Mesenchymal stem cell (in vitro differentiated cells and primary cell): ENCODE data around the gene HBG2.

ENCODE experiments used
- DNase-seq: peaks from one replicate; pipeline ENCODE4 v3.0.0-alpha.2; 2013
- H2AFZ ChIP-seq: one replicate; pipeline ENCODE4 v1.6.1; 2013; ENCODE audit warnings: low read depth, mild to moderate bottlenecking, control low read depth, inconsistent platforms, low read length, moderate library complexity
- H2AK5ac ChIP-seq: 2 replicates; pipeline ENCODE4 v1.6.1; 2013; ENCODE audit warnings: low read length, moderate library complexity, mild to moderate bottlenecking, inconsistent platforms; ENCODE audit not compliant: severe bottlenecking
- H2BK120ac ChIP-seq: one replicate; pipeline ENCODE4 v1.6.1; 2013; ENCODE audit warnings: low read depth, mild to moderate bottlenecking, inconsistent platforms, low read length, moderate library complexity
- H2BK12ac ChIP-seq, 2 experiments: one replicate each; pipeline ENCODE4 v1.6.1; 2013; ENCODE audit warnings: inconsistent platforms in 2 of 2, low read length in 2 of 2, mild to moderate bottlenecking in 2 of 2, moderate library complexity in 2 of 2, control low read depth in 1 of 2
- H2BK15ac ChIP-seq: one replicate; pipeline ENCODE4 v1.6.1; 2013; ENCODE audit warnings: mild to moderate bottlenecking, low read depth, inconsistent platforms; ENCODE audit not compliant: poor library complexity, severe bottlenecking
- H2BK5ac ChIP-seq: 2 replicates; pipeline ENCODE4 v1.6.1; 2013; ENCODE audit warnings: low read depth, mild to moderate bottlenecking, low read length, control low read depth, inconsistent platforms; ENCODE audit not compliant: poor library complexity, severe bottlenecking
- H3K14ac ChIP-seq, 2 experiments: one replicate each; pipeline ENCODE4 v1.6.1; 2013; ENCODE audit warnings: inconsistent platforms in 2 of 2, low read length in 2 of 2, control low read depth in 1 of 2, mild to moderate bottlenecking in 1 of 2, moderate library complexity in 1 of 2
- H3K18ac ChIP-seq, 2 experiments: one replicate each; pipeline ENCODE4 v1.6.1; 2013; ENCODE audit warnings: inconsistent platforms in 2 of 2, low read length in 2 of 2, control low read depth in 1 of 2, low read depth in 1 of 2, mild to moderate bottlenecking in 1 of 2
- H3K23ac ChIP-seq, 2 experiments: one replicate each; pipeline ENCODE4 v1.6.1; 2013; ENCODE audit warnings: inconsistent platforms in 2 of 2, low read length in 2 of 2, mild to moderate bottlenecking in 2 of 2, moderate library complexity in 2 of 2, control low read depth in 1 of 2
- H3K27ac ChIP-seq: 2 replicates; pipeline ENCODE4 v1.5.1; 2013; ENCODE audit warnings: mild to moderate bottlenecking, moderate library complexity, low read length, control low read depth, inconsistent platforms; ENCODE audit not compliant: poor library complexity, severe bottlenecking
- H3K27me3 ChIP-seq, 2 experiments: 2 replicates each; pipeline versions ENCODE4 v1.6.1 to v1.7.0; 2013; ENCODE audit warnings: low read length in 2 of 2, mild to moderate bottlenecking in 2 of 2, moderate library complexity in 2 of 2, control low read depth in 1 of 2, inconsistent platforms in 1 of 2; ENCODE audit not compliant: control insufficient read depth in 1 of 2, insufficient read depth in 1 of 2
- H3K36me3 ChIP-seq, 2 experiments: 2 replicates each; pipeline versions ENCODE4 v1.6.1 to v1.7.0; 2013; ENCODE audit warnings: low read length in 2 of 2, control low read depth in 1 of 2, inconsistent platforms in 1 of 2, low read depth in 1 of 2, mild to moderate bottlenecking in 1 of 2; ENCODE audit not compliant: insufficient read depth in 2 of 2, control insufficient read depth in 1 of 2
- H3K4ac ChIP-seq, 2 experiments: one replicate each; pipeline ENCODE4 v1.6.1; 2013; ENCODE audit warnings: inconsistent platforms in 2 of 2, low read length in 2 of 2, mild to moderate bottlenecking in 2 of 2, moderate library complexity in 2 of 2, control low read depth in 1 of 2, low read depth in 1 of 2
- H3K4me1 ChIP-seq: 2 replicates; pipeline ENCODE4 v1.6.1; 2013; ENCODE audit warnings: low read depth, low read length, control low read depth; ENCODE audit not compliant: control insufficient read depth, insufficient read depth
- H3K4me2 ChIP-seq: 2 replicates; pipeline ENCODE4 v1.6.1; 2013; ENCODE audit warnings: low read length, mild to moderate bottlenecking, inconsistent platforms; ENCODE audit not compliant: poor library complexity, severe bottlenecking
- H3K4me3 ChIP-seq, 2 experiments: 2 replicates each; pipeline versions ENCODE4 v1.5.1 to v1.7.0; 2013; ENCODE audit warnings: low read length in 2 of 2, mild to moderate bottlenecking in 2 of 2, control low read depth in 1 of 2, low read depth in 1 of 2; ENCODE audit not compliant: insufficient read depth in 1 of 2
- H3K79me1 ChIP-seq: replicated peaks from 2 replicates; pipeline ENCODE4 v1.6.1; 2013; ENCODE audit warnings: mild to moderate bottlenecking, control low read depth, low read length, inconsistent platforms; ENCODE audit not compliant: poor library complexity, severe bottlenecking
- H3K9ac ChIP-seq: 2 replicates; pipeline ENCODE4 v1.7.0; 2013; ENCODE audit warnings: mild to moderate bottlenecking, low read length, moderate library complexity
- H3K9me3 ChIP-seq: 2 replicates; pipeline ENCODE4 v1.7.0; 2013; ENCODE audit warnings: mild to moderate bottlenecking, low read length; ENCODE audit not compliant: control insufficient read depth
- H4K8ac ChIP-seq: one replicate; pipeline ENCODE4 v1.6.1; 2013; ENCODE audit warnings: inconsistent platforms, mild to moderate bottlenecking, low read length, moderate library complexity
- H4K91ac ChIP-seq: one replicate; pipeline ENCODE4 v1.6.1; 2013; ENCODE audit warnings: mild to moderate bottlenecking, low read length, inconsistent platforms
- WGBS: methylation state at CpG from one replicate; pipeline ENCODE4 v1.1.7; 2013; ENCODE audit warnings: mixed read lengths; 5-methylcytosine and 5-hydroxymethylcytosine counted together

Gene HBG2

DNA sequence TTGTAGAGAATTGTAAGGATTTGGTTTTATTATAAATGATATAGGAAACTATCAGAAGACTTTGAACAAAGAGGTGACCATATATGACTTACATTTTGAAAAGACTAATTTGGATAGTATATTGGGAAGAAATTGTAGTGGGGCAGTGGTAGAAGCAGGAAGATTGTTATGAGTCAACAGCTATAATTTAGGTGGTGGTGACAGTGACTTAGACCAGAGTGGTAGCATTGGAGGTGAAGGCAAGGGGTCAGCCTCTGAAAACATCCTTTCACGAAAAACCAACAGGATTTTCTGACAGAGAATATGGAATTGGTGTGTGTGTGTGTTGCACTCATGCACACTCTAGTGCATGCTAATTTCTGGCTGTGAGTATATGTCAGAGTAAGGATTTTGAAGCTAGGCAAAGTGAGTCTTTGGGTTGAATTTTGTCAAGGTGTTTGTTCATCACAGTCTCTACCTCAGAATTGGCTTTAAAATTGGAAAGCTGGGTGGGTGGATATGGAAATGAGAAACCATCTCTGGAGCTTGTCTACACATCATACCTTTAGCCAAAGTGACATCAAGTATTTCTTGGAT lies 23.3 kb upstream of the HBG2 start:
- no peak overlapping the region for H4K8ac ChIP-seq
- 8% methylated on average over 1 of the region's 1 CpG for WGBS
- no peak overlapping the region for H4K91ac ChIP-seq
- no peak overlapping the region for H3K4me2 ChIP-seq
- no peaks in the 10 kb centered on the region for H3K36me3 ChIP-seq
- H3K4ac ChIP-seq: no peak overlapping the region
- H3K9me3 ChIP-seq: no peaks in the 10 kb centered on the region
- no peak overlapping the region for H2BK120ac ChIP-seq
- H2AK5ac ChIP-seq: no peak overlapping the region
- H3K27me3 ChIP-seq: no peaks in the 10 kb centered on the region
- no peak overlapping the region for H3K9ac ChIP-seq
- H2BK12ac ChIP-seq: peak overlapping the region in 1 of 2 experiments; percentile 2
- no peak overlapping the region for H2AFZ ChIP-seq
- H3K4me3 ChIP-seq: no peak overlapping the region
- H3K18ac ChIP-seq: no peak overlapping the region
- H3K4me1 ChIP-seq: peaks cover 3% of the 10 kb centered on the region
- DNase-seq: no peak
- no peaks in the 10 kb centered on the region for H3K79me1 ChIP-seq
- no peak overlapping the region for H3K23ac ChIP-seq
- no peak overlapping the region for H3K14ac ChIP-seq
- no peak overlapping the region for H2BK15ac ChIP-seq
- no peak overlapping the region for H3K27ac ChIP-seq
- H2BK5ac ChIP-seq: no peak overlapping the region

DNA sequence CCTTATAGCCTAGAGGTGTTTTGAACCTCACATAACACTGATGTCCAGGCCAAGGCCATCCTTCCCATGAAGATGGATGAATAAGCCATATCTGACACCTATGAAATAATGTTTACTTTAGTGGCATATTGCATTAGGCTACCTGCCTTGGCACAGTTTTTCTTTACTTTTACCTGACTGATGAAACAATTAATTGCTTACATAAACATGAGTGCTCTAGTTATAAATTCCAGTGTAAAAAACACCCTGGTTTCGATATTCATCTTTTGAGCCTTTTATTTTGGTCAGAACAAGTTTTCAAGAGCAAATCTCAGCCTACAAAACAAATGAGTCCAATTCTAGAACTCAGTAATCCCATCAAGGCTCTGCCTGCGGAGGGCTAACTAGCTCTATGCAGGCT lies 22.1 kb upstream of the HBG2 start:
- Histone ChIP-seq H3K4me2 (no peak overlapping the region), H3K27ac (no peak overlapping the region), H3K36me3 (no peaks in the 10 kb centered on the region), H2BK5ac (no peak overlapping the region), H3K18ac (no peak overlapping the region), H3K9ac (no peak overlapping the region), H3K9me3 (no peaks in the 10 kb centered on the region), H3K4me1 (peaks cover 3% of the 10 kb centered on the region), H2BK120ac (no peak overlapping the region), H4K8ac (no peak overlapping the region), H2AFZ (no peak overlapping the region), H3K23ac (no peak overlapping the region), H3K14ac (no peak overlapping the region), H3K27me3 (no peaks in the 10 kb centered on the region), H3K79me1 (no peaks in the 10 kb centered on the region), H2BK15ac (no peak overlapping the region), H2AK5ac (no peak overlapping the region), H4K91ac (no peak overlapping the region), H3K4me3 (no peak overlapping the region), H3K4ac (no peak overlapping the region), H2BK12ac (no peak overlapping the region)
- DNase-seq: no peak
- 98% methylated on average over 2 of the region's 2 CpGs for WGBS

DNA sequence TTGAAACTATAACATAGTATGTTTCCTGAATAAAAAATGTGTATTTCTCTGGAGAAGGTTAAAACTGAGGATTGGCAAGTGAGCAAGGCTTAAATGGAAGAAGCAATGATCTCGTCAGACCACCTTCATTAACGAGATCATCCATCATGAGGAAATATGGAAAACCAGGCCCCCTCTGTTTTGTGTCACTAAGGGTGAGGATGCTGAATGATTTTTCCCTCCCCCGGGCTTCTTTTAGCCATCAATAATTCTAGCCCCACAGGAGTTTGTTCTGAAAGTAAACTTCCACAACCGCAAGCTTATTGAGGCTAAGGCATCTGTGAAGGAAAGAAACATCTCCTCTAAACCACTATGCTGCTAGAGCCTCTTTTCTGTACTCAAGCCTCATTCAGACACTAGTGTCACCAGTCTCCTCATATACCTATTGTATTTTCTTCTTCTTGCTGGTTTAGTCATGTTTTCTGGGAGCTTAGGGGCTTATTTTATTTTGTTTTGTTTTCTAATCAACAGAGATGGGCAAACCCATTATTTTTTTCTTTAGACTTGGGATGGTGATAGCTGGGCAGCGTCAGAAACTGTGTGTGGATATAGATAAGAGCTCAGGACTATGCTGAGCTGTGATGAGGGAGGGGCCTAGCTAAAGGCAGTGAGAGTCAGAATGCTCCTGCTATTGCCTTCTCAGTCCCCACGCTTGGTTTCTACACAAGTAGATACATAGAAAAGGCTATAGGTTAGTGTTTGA lies 21.0 kb upstream of the HBG2 start:
- Histone ChIP-seq H3K9ac (no peak overlapping the region), H2BK15ac (no peak overlapping the region), H4K91ac (no peak overlapping the region), H3K27me3 (no peaks in the 10 kb centered on the region), H4K8ac (no peak overlapping the region), H3K4me2 (no peak overlapping the region), H3K27ac (no peak overlapping the region), H2AFZ (no peak overlapping the region), H3K9me3 (no peaks in the 10 kb centered on the region), H3K79me1 (no peaks in the 10 kb centered on the region), H3K4ac (no peak overlapping the region), H2BK120ac (no peak overlapping the region), H2BK12ac (no peak overlapping the region), H2BK5ac (no peak overlapping the region), H3K14ac (no peak overlapping the region), H3K4me1 (no peaks in the 10 kb centered on the region), H3K18ac (no peak overlapping the region), H2AK5ac (no peak overlapping the region), H3K4me3 (no peak overlapping the region), H3K23ac (no peak overlapping the region), H3K36me3 (no peaks in the 10 kb centered on the region)
- peak; percentile 49 for DNase-seq
- 51% methylated on average over 6 of the region's 6 CpGs for WGBS

DNA sequence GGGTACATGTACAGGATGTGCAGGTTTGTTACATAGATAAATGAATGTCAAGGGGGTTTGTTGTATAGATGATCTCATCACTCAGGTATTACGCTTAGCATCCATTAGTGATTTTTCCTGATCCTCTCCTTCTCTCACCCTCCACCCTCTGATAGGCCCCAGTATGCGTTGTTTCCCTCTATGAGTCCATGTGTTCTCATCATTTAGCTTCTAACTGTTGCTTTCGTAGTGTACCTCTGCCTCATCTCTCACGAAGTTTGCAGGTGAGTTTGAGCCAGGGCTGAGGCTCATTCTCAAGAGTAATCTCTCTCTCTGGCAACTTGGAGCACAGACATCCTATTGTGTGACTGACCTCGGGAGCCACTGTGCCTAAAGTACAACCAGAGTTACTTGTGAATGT lies 19.8 kb upstream of the HBG2 start:
- H3K4me3 ChIP-seq: no peak overlapping the region
- H2BK15ac ChIP-seq: no peak overlapping the region
- H3K23ac ChIP-seq: no peak overlapping the region
- no peak overlapping the region for H4K91ac ChIP-seq
- 27% methylated on average over 5 of the region's 5 CpGs for WGBS
- no peak overlapping the region for H2AFZ ChIP-seq
- no peak overlapping the region for H2BK12ac ChIP-seq
- no peak overlapping the region for H2BK120ac ChIP-seq
- peak; percentile 24 for DNase-seq
- no peak overlapping the region for H3K4ac ChIP-seq
- no peak overlapping the region for H2BK5ac ChIP-seq
- H3K27ac ChIP-seq: no peak overlapping the region
- no peaks in the 10 kb centered on the region for H3K27me3 ChIP-seq
- H3K4me2 ChIP-seq: no peak overlapping the region
- H2AK5ac ChIP-seq: no peak overlapping the region
- H3K4me1 ChIP-seq: no peaks in the 10 kb centered on the region
- no peaks in the 10 kb centered on the region for H3K36me3 ChIP-seq
- no peaks in the 10 kb centered on the region for H3K79me1 ChIP-seq
- H4K8ac ChIP-seq: peak overlapping the region; percentile 52
- H3K14ac ChIP-seq: peak overlapping the region in 1 of 2 experiments; percentile 4
- peak overlapping the region in 1 of 2 experiments; percentile 28 for H3K18ac ChIP-seq
- no peaks in the 10 kb centered on the region for H3K9me3 ChIP-seq
- no peak overlapping the region for H3K9ac ChIP-seq
